ENCODE data around the gene CPED1. TPM values are rescaled to one million over a fixed set of nuclear protein-coding genes. Genes with fewer than 3 reads are reported as not detected.

CPED1 gene
- total RNA-seq, 1 experiment from 2014 or later, result 0.13 TPM

DNA sequence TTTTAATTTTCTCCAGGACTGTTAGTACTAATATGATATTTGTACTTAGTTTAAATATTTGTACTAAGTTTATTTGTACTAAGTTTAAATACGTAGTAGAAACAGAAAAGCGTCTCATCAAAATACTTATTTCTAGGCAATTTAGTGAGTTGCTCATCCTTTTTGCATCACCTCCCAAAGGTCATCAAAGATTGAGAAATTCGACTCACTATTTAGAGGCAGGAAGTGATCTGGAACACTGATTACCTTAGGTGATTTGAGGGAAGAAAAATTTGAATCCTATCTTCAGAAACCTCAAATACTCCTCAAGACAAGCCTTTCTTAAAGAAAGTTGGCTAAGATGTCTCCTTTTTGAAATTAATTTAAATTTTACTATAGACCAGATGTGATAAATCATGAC is 354.8 kb downstream of the CPED1 start:
- Mint-ChIP-seq H3K27ac (no peak overlapping the region), H3K36me3 (ENCODE audit: insufficient read depth in 1 of 3, low read depth in 3 of 3) (peaks cover 3 to 13% (median 10%) of the 10 kb centered on the region in 3 experiments; a peak in 5 of 7 replicates), H3K9me3 (no peaks in the 10 kb centered on the region), H3K27me3 (ENCODE audit: low read depth) (no peaks in the 10 kb centered on the region), H3K4me1 (no peaks in the 10 kb centered on the region), H3K4me3 (no peak overlapping the region)
- no CpG with 5 or more reads among the region's 3 CpGs for WGBS (ENCODE audit: extremely low coverage, insufficient read length, low lambda C conversion rate)
- Histone ChIP-seq H3K18ac (ENCODE audit: insufficient read length, low read depth, low read length) (no peak overlapping the region), H3T11ph (ENCODE audit: low read length) (no peak overlapping the region), H3K9ac (ENCODE audit: extremely low read depth, insufficient read length, low read length) (no peak overlapping the region), H2AFZ (ENCODE audit: low read length) (no peak overlapping the region), H3K27ac (ENCODE audit: insufficient read length, low read depth, low read length) (no peak overlapping the region), H3K9me3 (ENCODE audit: control insufficient read depth, low read depth, low read length) (no peaks in the 10 kb centered on the region), H3K4me2 (ENCODE audit: insufficient read depth, insufficient read length, low read length) (no peak overlapping the region), H3K79me1 (ENCODE audit: insufficient read depth, low read depth, low read length, poor library complexity, severe bottlenecking) (no peaks in the 10 kb centered on the region), H3K14ac (ENCODE audit: insufficient read depth, low read length) (no peak overlapping the region), H4K20me1 (ENCODE audit: control insufficient read depth, insufficient read depth, insufficient read length) (no peaks in the 10 kb centered on the region), H2BK120ac (ENCODE audit: low read depth, low read length, poor library complexity, severe bottlenecking) (no peak overlapping the region), H3K4ac (ENCODE audit: low read depth, low read length) (no peak overlapping the region), H3K23ac (ENCODE audit: insufficient read length, low read depth, low read length) (no peak overlapping the region), H2BK15ac (ENCODE audit: low read depth, low read length) (no peak overlapping the region), H3K23me2 (ENCODE audit: insufficient read length, low read depth, low read length, poor library complexity, severe bottlenecking) (no peaks in the 10 kb centered on the region), H3K56ac (ENCODE audit: insufficient read length, low read depth, low read length) (no peak overlapping the region), H4K8ac (replicated peaks; ENCODE audit: insufficient read length, low read depth, low read length) (no peak overlapping the region), H3K4me1 (ENCODE audit: insufficient read depth, low read length) (no peaks in the 10 kb centered on the region), H4K5ac (ENCODE audit: insufficient read length, low read depth, low read length) (no peak overlapping the region), H2BK5ac (ENCODE audit: insufficient read length, low read length) (no peak overlapping the region), H4K91ac (ENCODE audit: insufficient read length, low read depth, low read length) (no peak overlapping the region), H2BK12ac (ENCODE audit: insufficient read length, low read depth, low read length) (no peak overlapping the region), H2AK5ac (ENCODE audit: insufficient read length, low read length) (no peak overlapping the region), H3K79me2 (ENCODE audit: insufficient read depth, low read length) (no peaks in the 10 kb centered on the region), H2BK20ac (ENCODE audit: low read depth, low read length, poor library complexity, severe bottlenecking) (no peak overlapping the region), H3K27me3 (ENCODE audit: insufficient read depth, low read length) (no peaks in the 10 kb centered on the region)
- no peak for DNase-seq
- no peak for TF ChIP-seq CTCF (conservative IDR thresholded peaks at IDR 0.05)

All from H9 (cell line).